ENCODE data around the gene CCDC63.
A peak's percentile ranks its signal among the peaks of the same experiment; 100 is the strongest.

CCDC63 gene

DNA sequence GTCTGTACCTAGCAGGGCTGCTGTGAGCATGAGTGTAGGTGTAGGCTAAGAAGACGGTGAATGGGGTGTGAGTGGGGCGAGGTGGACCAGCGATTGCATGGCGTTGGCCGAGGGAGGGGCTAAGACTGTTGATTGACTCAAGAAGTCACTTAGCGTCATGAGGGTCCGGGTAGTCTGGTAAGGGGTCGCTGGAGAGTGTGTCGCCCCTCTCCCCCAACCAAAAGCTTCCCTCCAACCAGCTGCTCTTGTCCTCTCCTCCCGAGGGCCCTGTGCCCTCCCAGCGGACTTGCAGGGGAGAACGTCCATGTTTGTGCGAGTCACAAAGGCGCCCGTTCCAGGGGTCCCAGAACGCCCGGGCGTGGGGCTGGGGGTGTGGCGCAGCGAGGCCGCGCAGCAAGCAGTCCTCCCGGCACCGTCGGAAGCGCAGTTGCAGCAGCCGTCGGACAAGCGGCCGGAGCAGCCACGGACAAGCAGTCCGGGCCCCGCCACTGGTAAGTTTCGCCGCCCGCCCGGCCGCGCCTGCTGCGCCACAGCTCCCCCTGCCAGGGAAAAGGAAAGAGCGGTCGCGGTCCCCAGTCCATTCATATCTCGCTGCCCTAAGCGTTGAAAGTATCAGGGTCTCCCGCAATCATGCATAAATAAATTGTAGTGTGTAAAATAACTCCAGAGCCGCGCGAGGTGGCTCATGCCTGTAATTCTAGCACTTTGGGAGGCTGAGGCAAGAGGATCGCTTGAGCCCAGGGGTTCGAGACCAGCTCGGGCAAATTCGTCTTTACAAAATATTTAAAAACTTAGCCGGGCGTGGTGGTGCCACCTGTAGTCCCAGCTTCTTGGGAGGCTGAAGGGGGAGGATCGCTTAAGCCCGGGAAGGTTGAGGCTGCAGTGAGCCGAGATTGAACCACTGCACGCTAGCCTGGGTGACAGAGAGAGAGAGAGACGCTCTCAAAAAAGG is at the start of gene CCDC63:
Gene CCDC63 (plus strand): TSS at position 373 of the 952 bp plus-strand sequence. CDS start 5,968 bp downstream, outside the sequence.
- peak; percentile 14 for DNase-seq (ENCODE audit: low spot score)

DNA sequence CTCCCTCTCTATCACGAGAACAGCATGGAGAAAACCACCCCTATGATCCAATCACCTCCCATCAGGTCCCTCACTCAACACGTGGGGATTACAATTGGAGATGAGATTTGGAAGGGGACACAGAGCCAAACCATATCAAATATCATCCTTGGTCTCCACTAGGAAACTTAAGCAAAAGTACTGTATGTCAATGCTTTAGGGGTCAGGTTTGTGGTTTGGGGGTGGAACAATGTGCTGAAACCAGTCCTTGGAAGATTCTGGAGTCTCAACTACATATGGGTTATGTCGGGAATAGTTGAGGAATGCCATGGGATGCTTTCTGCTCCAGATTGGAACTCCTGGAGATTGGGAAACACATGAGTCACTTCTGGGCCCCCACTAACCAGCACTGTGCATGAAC is 48.3 kb upstream of the CCDC63 start:
- no peak for DNase-seq (ENCODE audit: low spot score)

DNA sequence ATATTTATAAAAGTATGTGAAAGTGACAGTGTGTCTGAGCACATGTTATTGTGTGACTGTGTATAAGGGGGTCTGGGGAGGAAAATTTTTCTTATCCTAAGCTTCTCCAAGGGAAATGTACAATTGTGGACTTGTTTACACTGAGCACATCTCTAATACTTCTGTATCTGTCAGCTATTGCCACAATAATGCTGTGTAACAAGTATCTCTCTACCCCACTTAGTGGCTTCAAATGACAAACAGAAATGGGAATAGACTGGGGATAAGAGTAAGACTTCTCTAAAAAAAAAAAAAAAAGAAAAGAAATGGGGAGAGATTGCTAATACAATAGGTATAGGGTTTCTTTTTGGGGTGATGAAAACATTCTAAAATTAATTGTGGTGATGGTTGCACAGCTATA is 44.3 kb upstream of the CCDC63 start:
- no peak for DNase-seq (ENCODE audit: low spot score)

DNA sequence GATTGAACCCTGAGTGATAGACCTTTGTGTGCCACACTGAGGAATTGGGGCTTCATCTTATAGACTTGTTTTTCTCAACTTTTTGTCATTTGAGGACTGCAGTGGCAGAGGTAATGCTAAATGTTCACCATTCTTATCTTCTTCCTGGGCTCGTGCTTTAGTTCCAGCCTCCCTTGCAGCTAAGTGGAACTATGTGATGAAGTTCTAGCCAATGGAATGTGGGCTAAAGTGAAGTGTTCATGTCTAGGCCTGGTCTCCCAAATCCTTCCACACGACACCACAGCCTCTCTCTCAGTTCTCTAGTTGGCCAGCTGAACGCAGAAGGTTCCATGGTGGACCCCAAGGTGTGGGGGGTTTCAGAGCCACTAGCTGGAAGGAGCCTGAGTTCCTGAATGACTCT is 42.4 kb upstream of the CCDC63 start:
- no peak for DNase-seq (ENCODE audit: low spot score)

DNA sequence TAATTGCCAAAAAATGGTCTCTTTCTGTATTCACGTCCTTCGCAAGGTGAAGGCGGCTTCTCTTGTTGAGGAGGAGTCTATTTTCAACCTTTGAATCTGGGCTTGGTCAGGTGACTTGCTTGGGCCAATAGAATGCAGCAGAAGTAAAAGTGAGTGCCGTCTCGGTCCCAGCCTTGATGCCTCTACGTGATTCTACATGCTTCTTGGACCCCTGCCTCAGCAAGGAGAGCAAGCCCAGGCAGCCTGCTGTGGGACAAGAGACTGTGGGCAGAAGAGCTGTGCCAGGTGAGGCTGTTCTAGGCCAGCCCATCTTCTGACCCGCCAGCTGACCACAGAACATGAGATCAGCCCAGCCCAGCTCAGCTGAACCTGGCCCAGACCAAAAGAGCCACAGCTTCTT is 39.1 kb upstream of the CCDC63 start:
- no peak for DNase-seq (ENCODE audit: low spot score)

DNA sequence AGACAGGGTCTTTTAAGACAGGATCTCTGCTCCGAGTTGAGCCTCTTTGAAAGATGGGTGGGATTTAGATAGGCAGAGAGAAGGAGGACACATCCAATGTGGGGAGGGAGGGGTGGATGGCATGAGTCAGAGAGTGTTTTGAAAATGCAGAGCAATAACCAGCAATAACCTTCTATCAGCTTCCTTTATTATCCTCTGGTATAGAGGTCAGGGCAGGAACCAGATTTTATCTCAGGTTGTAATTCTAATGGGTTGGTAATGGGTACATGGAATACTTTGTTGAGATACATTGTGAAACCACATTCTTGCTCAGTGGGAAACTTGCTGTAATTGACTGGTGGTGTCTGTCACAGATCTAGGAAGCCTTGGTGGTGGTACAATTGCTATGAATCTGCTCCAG is 37.6 kb upstream of the CCDC63 start:
- no peak for DNase-seq (ENCODE audit: low spot score)

DNA sequence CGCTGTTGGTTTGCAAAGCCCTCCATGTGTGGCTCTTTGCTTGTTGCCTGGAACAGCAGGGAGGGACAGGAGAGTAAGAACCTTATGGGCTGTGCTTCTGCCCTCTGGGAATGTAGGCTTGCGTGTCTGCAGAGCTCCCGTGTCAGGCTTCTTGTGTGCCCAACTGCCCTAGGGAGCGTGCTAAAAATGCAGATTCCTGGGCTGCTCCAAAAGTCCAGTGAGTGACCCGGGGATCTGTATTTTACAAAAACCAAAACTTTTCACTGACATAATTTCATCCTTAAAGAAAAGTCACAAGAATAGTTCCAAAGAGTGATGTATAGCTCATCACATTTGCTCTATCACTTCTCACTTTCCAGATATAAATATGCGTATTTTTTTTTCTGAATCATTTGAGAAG is 34.8 kb upstream of the CCDC63 start:
- no peak for DNase-seq (ENCODE audit: low spot score)

DNA sequence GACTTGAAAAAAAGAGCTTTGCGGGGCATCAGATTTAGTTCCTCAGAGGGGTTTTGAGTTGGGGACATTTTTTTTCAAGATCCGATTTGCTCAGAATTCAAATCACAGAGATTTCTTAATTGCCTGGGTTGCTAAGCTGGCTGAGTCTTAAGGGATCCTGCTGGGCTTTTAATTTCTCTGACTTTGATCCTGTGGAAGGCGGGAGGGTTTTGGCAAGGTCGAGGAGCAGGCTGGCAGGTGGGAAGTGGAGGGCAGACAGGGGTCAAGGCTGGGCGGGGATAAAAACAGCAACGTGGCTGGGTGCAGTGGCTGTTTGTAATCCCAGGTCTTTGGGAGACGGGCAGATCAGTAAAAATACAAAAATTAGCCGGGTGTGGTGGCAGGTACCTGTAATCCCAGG is 33.5 kb upstream of the CCDC63 start:
- no peak for DNase-seq (ENCODE audit: low spot score)

DNA sequence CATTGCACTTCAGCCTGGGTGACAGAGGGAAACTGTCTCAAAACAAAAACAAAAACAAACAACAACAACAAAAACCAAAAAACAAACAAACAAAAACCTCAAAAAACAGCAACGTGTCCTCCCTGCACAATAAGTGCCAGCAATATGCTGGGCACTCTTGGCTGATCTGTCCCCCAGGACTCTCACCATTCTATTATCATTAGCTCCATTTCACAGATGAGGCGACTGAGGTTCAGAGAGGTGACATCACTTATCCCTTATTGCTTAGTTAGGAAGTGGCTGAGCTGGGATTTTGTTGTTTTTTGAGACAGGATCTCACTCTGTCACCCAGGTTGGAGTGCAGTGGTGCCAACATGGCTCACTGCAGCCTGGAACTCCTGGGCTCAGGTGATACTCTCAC is 33.0 kb upstream of the CCDC63 start:
- no peak for DNase-seq (ENCODE audit: low spot score)

DNA sequence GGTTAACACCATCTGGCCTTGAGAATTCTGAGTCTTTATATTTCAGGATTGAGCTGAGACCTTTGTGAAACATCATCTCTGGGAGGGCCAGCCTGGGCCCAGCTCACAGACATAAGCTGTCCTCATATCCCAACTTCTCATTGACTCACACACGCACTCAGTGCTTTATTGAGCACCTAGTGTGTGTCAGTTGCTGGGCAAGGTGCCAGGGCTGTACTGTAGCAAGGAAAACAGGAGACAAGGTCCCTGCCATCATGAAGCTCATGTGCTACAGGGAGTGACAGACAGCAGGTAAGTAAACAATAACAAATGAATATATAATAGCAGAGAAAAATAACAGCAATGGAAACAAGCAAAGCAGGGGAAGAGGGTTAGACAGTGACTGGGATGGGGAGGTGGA is 30.5 kb upstream of the CCDC63 start:
- DNase-seq (ENCODE audit: low spot score) = no peak

DNA sequence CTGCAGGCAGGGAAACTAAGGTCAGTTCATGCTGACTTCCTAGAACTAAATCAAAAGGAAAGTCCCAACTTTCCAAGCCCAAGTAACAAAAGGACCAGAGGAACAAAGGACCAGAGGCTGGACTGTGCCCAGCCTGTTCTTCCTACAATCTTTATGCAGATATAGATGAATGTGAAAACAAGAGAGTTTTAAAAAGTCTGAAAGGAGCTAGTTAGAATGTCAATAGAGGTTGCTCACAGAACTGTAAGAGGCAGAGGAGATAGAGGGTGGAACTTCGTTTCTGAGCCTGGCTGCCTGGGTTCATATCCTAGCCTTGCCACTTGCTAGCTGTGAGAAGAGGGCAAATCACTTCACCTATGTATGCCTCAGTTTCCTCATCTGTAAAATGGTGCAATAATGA is 30.0 kb upstream of the CCDC63 start:
- DNase-seq (ENCODE audit: low spot score) = no peak

DNA sequence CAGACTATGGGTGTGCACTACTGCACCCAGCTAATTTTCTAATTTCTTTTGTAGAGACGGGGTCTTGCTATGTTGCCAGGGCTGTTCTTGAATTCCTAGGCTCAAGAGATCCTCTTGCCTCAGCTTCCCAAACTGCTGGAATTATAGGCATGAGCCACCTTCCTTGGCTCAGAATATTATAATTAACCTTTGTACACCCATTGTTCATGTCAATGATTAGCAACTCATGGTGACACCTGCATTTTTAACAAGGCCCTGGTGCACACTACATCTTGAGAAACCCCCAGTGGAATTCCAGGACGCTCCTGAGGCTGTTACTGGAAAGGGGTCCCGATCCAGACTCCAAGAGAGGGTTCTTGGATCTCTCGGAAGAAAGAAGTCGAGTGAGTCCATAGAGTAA is 28.3 kb upstream of the CCDC63 start:
- DNase-seq (ENCODE audit: low spot score) = no peak

DNA sequence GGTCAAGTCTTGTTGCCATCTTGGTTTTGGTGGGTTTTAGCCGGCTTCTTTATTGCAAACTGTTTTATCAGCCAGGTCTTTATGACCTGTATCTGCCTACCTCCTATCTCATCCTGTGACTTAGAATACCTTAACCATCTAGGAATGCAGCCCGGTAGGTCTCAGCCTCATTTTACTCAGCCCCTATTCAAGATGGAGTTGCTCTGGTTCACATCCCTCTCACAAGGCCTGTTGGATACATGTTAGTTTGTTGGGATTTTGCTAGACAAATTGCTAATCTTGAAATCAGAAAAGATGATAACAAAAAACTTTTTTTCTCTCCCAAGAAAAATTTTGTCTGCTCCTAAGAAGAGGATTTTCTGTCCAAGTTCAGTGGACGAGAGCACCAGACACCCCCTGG is 27.6 kb upstream of the CCDC63 start:
- no peak for DNase-seq (ENCODE audit: low spot score)

DNA sequence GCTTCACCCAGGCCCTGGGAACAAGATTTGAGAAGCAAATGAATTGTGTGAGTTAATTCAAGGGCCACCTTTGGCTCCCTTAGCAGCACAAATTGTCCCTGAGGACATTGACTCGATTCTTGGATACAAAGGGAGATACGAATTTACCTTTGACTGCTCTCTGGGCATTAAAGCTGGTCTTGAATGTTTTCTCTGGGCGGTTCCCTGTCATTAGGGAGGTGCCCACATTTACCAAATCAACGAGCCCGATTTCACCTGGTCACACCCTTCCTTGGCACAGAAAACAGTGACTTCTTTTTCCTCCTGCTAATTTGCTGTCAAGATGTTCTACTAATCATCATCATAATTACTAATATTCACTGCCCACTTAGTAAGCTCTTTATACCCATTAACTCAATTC is 27.1 kb upstream of the CCDC63 start:
- no peak for DNase-seq (ENCODE audit: low spot score)

DNA sequence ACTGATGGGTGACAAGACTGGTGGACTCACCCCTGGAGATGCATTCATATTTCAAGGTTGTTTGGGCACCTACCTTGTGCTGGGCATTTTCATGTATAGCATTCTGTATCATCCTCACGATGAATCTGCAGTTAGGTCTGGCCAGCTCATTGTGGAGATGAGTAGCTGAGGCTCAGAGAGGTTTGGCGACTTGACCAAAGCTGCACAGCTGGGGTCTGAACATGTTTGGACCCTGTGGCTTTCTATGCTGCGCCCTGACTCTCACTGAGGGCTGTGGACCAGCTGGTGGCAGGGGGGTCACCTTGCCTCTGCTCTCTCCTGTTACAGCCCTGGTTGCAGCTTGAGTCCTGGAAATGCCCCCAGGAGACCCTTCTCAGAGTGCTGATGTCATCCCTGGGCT is 24.9 kb upstream of the CCDC63 start:
- no peak for DNase-seq (ENCODE audit: low spot score)

DNA sequence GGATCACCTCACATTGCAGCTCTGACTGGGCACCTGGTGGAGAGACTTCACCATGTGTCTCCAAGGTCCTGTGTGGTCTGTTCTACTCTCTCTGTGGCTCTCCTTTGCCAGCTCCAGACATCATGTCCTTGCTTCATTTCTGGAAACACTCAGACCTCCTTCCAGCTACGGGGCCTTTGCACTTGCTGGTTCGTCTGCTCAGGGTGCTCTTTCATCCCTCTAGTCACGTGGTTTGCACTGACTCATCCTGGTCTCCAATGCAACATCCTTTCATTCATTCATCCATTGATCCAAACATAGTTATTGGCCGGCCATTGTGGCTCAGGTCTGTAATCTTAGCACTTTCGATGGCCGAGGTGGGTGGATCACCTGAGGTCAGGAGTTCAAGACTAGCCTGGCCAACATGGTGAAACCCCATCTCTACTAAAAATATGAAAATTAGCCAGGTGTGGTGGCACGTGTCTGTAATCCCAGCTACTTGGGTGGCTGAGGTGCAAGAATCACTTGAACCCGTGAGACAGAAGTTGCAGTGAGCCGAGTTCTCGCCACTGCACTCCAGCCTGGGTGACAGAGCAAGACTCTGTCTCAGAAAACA is 23.9 kb upstream of the CCDC63 start:
- no peak for DNase-seq (ENCODE audit: low spot score)

DNA sequence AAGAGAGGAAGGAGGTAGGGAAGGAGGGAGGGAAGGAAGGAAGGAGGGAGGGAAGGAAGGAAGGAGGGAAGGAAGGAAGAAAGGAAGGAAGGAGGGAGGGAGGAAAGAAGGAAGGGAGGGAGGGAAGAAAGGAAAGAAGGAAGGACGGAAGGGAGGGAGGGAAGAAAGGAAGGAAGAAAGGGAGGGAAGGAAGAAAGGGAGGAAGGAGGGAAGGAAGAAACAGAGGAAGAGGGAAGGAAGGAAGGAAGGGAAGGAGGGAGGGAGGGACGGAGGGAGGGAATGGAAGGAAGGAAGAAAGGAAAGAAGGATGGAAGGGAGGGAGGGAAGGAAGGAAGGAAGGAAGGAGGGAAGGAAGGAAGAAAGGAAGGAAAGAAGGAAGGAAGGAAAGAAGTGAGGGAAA is 22.4 kb upstream of the CCDC63 start:
- no peak for DNase-seq (ENCODE audit: low spot score)

DNA sequence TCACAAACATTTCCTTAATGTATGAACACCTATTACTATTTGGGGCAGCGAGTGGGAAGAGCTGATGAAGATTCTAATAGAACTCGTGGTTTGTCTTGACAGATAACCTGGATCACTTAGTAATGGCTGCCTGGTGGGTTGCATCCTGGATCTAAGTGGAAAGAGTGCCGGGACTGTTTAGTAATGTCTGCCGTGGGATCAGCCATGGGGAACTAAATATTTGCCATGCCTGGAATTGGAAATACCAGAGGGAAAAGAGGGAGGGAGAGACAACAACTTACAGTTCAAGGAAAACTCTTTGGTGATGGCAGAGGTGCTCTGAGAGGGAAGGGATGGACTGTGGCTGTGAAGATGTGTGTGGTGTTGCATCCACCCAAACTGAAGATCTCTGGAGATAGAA is 21.3 kb upstream of the CCDC63 start:
- DNase-seq (ENCODE audit: low spot score) = no peak

DNA sequence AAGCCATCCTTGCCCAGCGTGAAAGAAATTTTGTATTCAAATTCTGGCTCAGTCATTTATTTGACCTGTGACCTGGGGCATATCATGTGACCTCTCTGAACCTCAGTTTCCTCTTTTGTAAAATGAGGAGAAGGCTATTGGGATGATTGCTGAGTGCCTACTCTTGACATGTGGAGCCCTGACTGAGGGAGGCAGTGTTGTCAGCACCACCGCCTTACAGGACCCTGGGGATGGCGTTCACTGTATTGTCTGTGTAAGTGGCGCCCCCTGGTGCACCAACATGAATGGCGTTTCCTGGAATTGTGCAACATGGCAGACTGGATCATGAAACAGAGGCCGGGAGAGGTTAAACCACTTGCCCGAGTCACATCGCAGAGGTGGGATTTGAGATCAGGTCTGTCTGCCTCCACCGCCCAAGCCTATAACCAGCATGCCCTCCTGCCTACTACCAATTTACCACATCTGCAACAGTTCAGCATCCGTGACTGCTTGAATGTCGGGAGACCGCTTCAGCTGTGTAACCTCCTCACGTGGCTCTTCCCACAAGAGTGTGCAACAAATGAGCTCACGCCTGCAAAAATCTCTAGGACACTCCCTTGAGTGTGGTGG is 20.1 kb upstream of the CCDC63 start:
- DNase-seq (ENCODE audit: low spot score) = peak; percentile 81

DNA sequence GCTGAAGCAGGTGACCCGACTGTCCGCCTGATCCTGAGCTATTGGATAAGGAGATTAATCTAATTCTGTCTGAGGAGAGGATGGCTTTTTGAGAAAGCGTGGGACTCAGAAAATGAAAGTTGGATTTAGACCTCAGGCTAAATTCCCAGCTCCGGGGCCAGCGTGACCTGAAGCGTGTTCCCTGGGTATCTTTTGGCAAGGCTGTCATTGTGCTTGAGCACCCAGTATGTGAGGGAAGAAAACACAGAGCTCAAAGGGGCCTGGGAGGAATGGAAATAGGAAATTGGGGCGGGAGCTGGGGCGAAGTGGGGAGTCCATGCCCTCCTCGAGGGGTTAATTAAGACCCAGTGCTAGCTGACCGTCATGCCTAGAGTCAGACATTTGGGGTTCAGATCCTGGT is 17.5 kb upstream of the CCDC63 start:
- no peak for DNase-seq (ENCODE audit: low spot score)

DNA sequence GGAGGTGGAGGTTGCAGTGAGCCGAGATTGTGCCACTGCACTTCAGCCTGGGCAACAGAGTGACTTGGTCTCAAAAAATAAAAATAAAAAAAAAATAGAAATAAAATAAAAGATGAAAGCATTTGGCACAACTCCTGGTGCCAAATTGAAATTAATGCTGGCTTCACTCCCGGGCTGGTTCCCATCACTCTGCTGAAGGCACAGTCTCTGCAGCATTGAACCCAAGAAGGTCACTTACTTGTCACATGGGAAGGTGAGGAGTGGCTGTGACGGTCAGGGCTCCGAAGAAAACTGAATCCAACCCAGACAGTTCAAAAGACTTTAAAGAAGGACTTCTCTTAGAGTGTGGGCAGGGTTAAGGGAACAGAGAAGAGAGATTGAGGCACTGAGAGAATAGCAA is 10.5 kb upstream of the CCDC63 start:
- DNase-seq (ENCODE audit: low spot score) = no peak

DNA sequence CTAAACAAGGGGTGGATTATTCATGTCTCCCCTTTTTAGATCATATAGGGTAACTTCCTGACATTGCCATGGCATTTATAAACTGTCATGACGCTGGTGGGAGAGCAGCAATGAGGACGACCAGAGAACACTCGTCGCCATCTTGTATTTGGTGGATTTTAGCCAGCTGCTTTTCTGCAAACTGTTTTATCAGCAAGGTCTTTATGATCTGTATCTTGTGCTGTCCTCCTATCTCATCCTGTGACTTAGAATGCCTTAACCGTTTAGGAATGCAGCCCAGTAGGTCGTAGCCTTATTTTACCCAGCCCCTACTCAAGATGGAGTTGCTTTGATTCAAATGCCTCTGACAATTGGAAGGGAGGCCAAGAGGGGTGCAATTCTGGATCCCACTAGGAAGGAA is 5.8 kb upstream of the CCDC63 start:
- DNase-seq (ENCODE audit: low spot score) = no peak

DNA sequence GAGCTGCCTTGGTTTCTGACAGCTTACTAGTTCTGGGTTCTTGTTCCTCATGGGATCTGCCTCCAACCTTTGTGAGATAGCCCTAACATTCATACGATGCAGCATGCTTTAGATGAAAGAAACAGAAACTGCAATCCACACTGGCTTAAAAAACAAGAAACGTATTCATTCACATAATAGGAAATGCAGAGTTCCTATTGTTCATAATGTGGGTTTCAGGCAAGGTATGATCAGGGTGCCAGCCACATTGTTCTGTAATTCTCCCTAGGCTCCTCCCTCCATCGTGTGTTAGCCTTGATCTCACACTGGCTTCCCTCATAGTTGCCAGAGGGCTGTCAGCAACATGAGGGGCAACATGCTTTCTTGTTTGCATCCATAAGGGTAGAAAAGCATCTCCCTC is 2.7 kb upstream of the CCDC63 start:
- no peak for DNase-seq (ENCODE audit: low spot score)
